Left lung (tissue), 10 donors: ENCODE results near the gene PSMD12. TPM values are rescaled to one million over a fixed set of nuclear protein-coding genes. Genes with fewer than 3 reads are reported as not detected.
A peak's percentile ranks its signal among the peaks of the same experiment; 100 is the strongest.

Source experiments
- ATAC-seq: fragments of 200-7000 bp; cut with Tn5 transposase; one replicate; pipeline ENCODE4 v1.9.1; 2020; ENCODE audit warnings: moderate library complexity
- DNase-seq, 4 donors: peaks; one replicate each; pipeline ENCODE4 v3.0.0-alpha.2; 2013 to 2020
- H3K27ac ChIP-seq, 2 donors: fragments of 200-600 bp; sonication (generic) in 1 of 2; one replicate each; pipeline versions ENCODE4 v1.5.0 to v1.8.0; 2020 to 2021
- H3K27me3 ChIP-seq, 2 donors: fragments of 200-600 bp; sonication (generic) in 1 of 2; one replicate each; pipeline versions ENCODE4 v1.5.0 to v1.8.0; 2020 to 2021
- H3K36me3 ChIP-seq, 2 donors: fragments of 200-600 bp; sonication (generic) in 1 of 2; one replicate each; pipeline versions ENCODE4 v1.5.0 to v1.8.0; 2020 to 2021
- H3K4me1 ChIP-seq, 2 donors: fragments of 200-600 bp; one replicate each; pipeline ENCODE4 v1.8.0; 2021
- H3K4me3 ChIP-seq, 2 donors: fragments of 200-600 bp; sonication (generic) in 1 of 2; one replicate each; pipeline versions ENCODE4 v1.5.0 to v1.8.0; 2020 to 2021; ENCODE audit warnings: mild to moderate bottlenecking in 1 of 2
- H3K9me3 ChIP-seq, 2 donors: fragments of 200-600 bp; sonication (generic) in 1 of 2; one replicate each; pipeline versions ENCODE4 v1.5.0 to v1.8.0; 2020 to 2021
- CTCF ChIP-seq, 2 donors: fragments of 200-600 bp; sonication (generic) in 1 of 2; IDR thresholded peaks; one replicate each; pipeline versions ENCODE4 v1.5.0 to v1.8.0; 2021; ENCODE audit warnings: antibody characterized with exemption in 2 of 2
- intact Hi-C, 2 donors: fragments of 100-400 bp; cut with DNase I; formaldehyde crosslinking; loops; one replicate each; pipeline versions ENCODE4 v1.11.2 to v1.14.2; 2022
- polyA plus RNA-seq, 6 donors: library from polyadenylated mRNA; unstranded; fragments of 120-200 nt; gene quantifications; one replicate each; pipeline ENCODE4 v1.2.1, GENCODE V29; 2013; ENCODE audit not compliant: insufficient read length in 6 of 6
- total RNA-seq, 2 donors: library from RNA; stranded (reverse); fragmentation: NEBNext Ultra II Directional; extraction: Animal tissue kit (Norgen Biotek cat#: 25700); gene quantifications; one replicate each; pipeline ENCODE4 v1.2.1, GENCODE V29; 2021
- donor health status: DM: no; HTN: yes; CAD: no.
- donor health status: DM: no; HTN: no; CAD: no.

Gene PSMD12
- total and polyA plus RNA-seq, 8 donors, result 40.0 to 56.6 (median 43.5) TPM

- no peak overlapping the region for H3K27ac ChIP-seq
- no peak for TF ChIP-seq CTCF (IDR thresholded peaks at IDR 0.05)
- no peak for ATAC-seq
- H3K4me3 ChIP-seq, result no peak overlapping the region
- no peaks in the 10 kb centered on the region for H3K36me3 ChIP-seq
- no peaks in the 10 kb centered on the region for H3K9me3 ChIP-seq
- no peaks in the 10 kb centered on the region for H3K27me3 ChIP-seq
- H3K4me1 ChIP-seq, result peaks cover 9 to 36% of the 10 kb centered on the region in 2 donors
- DNase-seq, result no peak
- intact Hi-C loops, result loop anchor here (5.0 to 10.0 kb wide), 2 partner anchors 312 to 319 kb away; no protein-coding TSS in a partner anchor
Observed at GRCh38 chr17:67375716-67376115, 9.3 kb upstream of the PSMD12 start.

- H3K4me1 ChIP-seq, result peaks cover 9 to 36% of the 10 kb centered on the region in 2 donors
- TF ChIP-seq CTCF (IDR thresholded peaks at IDR 0.05), result no peak
- no peak overlapping the region for H3K4me3 ChIP-seq
- intact Hi-C loops, result loop anchor here (5.0 to 10.0 kb wide), 2 partner anchors 312 to 320 kb away; no protein-coding TSS in a partner anchor
- DNase-seq, result no peak
- H3K9me3 ChIP-seq, result no peaks in the 10 kb centered on the region
- H3K36me3 ChIP-seq, result no peaks in the 10 kb centered on the region
- H3K27ac ChIP-seq, result no peak overlapping the region
- no peaks in the 10 kb centered on the region for H3K27me3 ChIP-seq
- no peak for ATAC-seq
Observed at GRCh38 chr17:67375054-67375427, 8.7 kb upstream of the PSMD12 start.

- H3K4me3 ChIP-seq, result no peak overlapping the region
- H3K27ac ChIP-seq, result no peak overlapping the region
- peaks cover 9 to 30% of the 10 kb centered on the region in 2 donors for H3K4me1 ChIP-seq
- H3K36me3 ChIP-seq, result no peaks in the 10 kb centered on the region
- H3K27me3 ChIP-seq, result no peaks in the 10 kb centered on the region
- no peaks in the 10 kb centered on the region for H3K9me3 ChIP-seq
- ATAC-seq, result peak; percentile 51
- peak; percentile 77 to 78 for TF ChIP-seq CTCF (IDR thresholded peaks at IDR 0.05)
- intact Hi-C loops, result loop anchor here (5.0 to 10.0 kb wide), 2 partner anchors 313 to 320 kb away; no protein-coding TSS in a partner anchor
- peak in 3 of 4 donors; percentile 84 to 98 (median 88) for DNase-seq
Observed at GRCh38 chr17:67374329-67375053, 8.1 kb upstream of the PSMD12 start.

- DNase-seq (no peak), ATAC-seq (no peak)
- Histone ChIP-seq H3K4me3 (no peak overlapping the region), H3K9me3 (no peaks in the 10 kb centered on the region), H3K27me3 (no peaks in the 10 kb centered on the region), H3K4me1 (peaks cover 9 to 28% of the 10 kb centered on the region in 2 donors), H3K27ac (no peak overlapping the region), H3K36me3 (no peaks in the 10 kb centered on the region)
- intact Hi-C loops, result loop anchor here in 1 of 2 donors (10.0 kb wide), 1 partner anchor 322 kb away; no protein-coding TSS in a partner anchor
- no peak for TF ChIP-seq CTCF (IDR thresholded peaks at IDR 0.05)
Observed at GRCh38 chr17:67372751-67373150, 6.4 kb upstream of the PSMD12 start.

- Histone ChIP-seq H3K36me3 (no peaks in the 10 kb centered on the region), H3K4me1 (peaks cover 8 to 18% of the 10 kb centered on the region in 2 donors), H3K4me3 (no peak overlapping the region), H3K9me3 (no peaks in the 10 kb centered on the region), H3K27ac (no peak overlapping the region), H3K27me3 (no peaks in the 10 kb centered on the region)
- no peak for TF ChIP-seq CTCF (IDR thresholded peaks at IDR 0.05)
- intact Hi-C loops, result loop anchor here in 1 of 2 donors (10.0 kb wide), 1 partner anchor 325 kb away; no protein-coding TSS in a partner anchor
- ATAC-seq (no peak), DNase-seq (no peak)
Observed at GRCh38 chr17:67369676-67370075, 3.3 kb upstream of the PSMD12 start.
